Activated naive CD4-positive, alpha-beta T cell treated with anti-CD3 and anti-CD28 coated beads, Interleukin-2, amount 50 U/mL, for 72 hours (primary cell): ENCODE data around the gene PUSL1. TPM values are rescaled to one million over a fixed set of nuclear protein-coding genes. Genes with fewer than 3 reads are reported as not detected.

ENCODE experiments used
- ATAC-seq, 2 donors: fragments of 150-1000 bp; cut with Tn5 transposase; 2 replicates each; pipeline ENCODE4 v1.10.0; 2021; ENCODE audit warnings: mild to moderate bottlenecking in 2 of 2, moderate library complexity in 2 of 2
- DNase-seq, 2 donors: peaks; one replicate each; pipeline ENCODE4 v3.0.0; 2021 to 2022; ENCODE audit warnings: low spot score in 2 of 2
- H3K27ac Mint-ChIP-seq, 2 donors: one replicate each; pipeline ENCODE4 v1.8.0; 2022; ENCODE audit warnings: mild to moderate bottlenecking in 2 of 2, mixed read lengths in 2 of 2
- H3K36me3 Mint-ChIP-seq, 2 donors: one replicate each; pipeline ENCODE4 v1.8.0; 2022; ENCODE audit warnings: mixed read lengths in 2 of 2
- H3K9me3 Mint-ChIP-seq, 2 donors: one replicate each; pipeline ENCODE4 v1.8.0; 2022; ENCODE audit warnings: mixed read lengths in 2 of 2
- total RNA-seq, 2 donors: library from RNA; stranded (reverse); gene quantifications; one replicate each; pipeline ENCODE4 v1.2.3, GENCODE V29; 2022

Gene PUSL1
- total RNA-seq, 2 donors from 2014 or later, result 15.1 to 39.5 TPM

DNA sequence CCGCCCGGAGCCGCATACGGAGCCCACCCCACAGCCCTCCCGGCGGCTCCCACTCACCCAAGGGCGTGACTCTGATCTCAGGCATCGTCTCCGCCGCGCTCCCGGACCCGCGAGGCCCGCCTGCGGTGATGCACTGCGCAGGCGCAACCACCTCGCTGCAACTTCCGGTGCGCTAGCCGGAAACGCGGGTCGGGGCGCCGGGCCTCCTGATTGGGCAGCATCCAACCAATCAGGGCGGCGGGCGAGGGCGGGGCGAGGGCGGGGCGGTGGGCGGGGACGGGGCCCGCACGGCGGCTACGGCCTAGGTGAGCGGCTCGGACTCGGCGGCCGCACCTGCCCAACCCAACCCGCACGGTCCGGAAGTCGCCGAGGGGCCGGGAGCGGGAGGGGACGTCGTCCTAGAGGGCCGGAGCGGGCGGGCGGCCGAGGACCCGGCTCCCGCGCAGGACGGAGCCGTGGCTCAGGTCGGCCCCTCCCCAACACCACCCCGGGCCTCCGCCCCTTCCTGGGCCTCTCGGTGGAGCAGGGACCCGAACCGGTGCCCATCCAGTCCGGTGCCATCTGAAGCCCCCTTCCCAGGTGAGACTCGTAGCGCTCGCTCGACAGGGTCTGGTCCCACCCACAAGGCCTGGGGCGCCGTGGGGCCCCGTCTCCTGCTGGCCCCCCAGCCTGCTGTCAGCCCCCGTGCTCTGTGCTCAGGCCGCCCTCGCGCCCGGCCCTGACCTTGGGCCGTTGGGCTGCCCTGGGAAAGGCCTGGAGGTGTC, 16.3 kb downstream of the PUSL1 start, which contains the start of the genes CPTP and INTS11:
Gene CPTP (plus strand): TSS at position 279 of the 764 bp plus-strand sequence. CDS start 2,109 bp downstream, outside the sequence.
Gene INTS11 (minus strand): TSS at position 137 of the 764 bp plus-strand sequence. CDS start 52 bp downstream, at position 85.
- peak; percentile 95 to 97 for DNase-seq
- peak; percentile 88 to 90 for ATAC-seq
- peak within 1 kb of the TSS; percentile 87 to 96 for H3K27ac Mint-ChIP-seq
- peaks cover 2% of the 10 kb centered on the region in 2 donors for H3K9me3 Mint-ChIP-seq
- H3K36me3 Mint-ChIP-seq, result peaks cover 0 to 7% of the 10 kb centered on the region in 2 donors

- Mint-ChIP-seq H3K9me3 (peaks cover 5 to 6% of the 10 kb centered on the region in 2 donors), H3K36me3 (peaks cover 0 to 7% of the 10 kb centered on the region in 2 donors), H3K27ac (peak overlapping the region; percentile 72 to 87)
- ATAC-seq (no peak), DNase-seq (no peak)
Measured at GRCh38 chr1:1325288-1326074, 17.1 kb downstream of the PUSL1 start.

- H3K27ac Mint-ChIP-seq, result peak overlapping the region; percentile 72 to 87
- H3K9me3 Mint-ChIP-seq, result peaks cover 5 to 6% of the 10 kb centered on the region in 2 donors
- DNase-seq (no peak), ATAC-seq (no peak)
- peaks cover 0 to 7% of the 10 kb centered on the region in 2 donors for H3K36me3 Mint-ChIP-seq
Measured at GRCh38 chr1:1326075-1326605, 17.7 kb downstream of the PUSL1 start.

DNA sequence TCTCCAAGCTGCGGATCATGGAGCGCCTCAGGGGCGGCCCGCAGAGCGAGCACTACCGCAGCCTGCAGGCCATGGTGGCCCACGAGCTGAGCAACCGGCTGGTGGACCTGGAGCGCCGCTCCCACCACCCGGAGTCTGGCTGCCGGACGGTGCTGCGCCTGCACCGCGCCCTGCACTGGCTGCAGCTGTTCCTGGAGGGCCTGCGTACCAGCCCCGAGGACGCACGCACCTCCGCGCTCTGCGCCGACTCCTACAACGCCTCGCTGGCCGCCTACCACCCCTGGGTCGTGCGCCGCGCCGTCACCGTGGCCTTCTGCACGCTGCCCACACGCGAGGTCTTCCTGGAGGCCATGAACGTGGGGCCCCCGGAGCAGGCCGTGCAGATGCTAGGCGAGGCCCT, 18.9 kb downstream of the PUSL1 start:
- Mint-ChIP-seq H3K27ac (no peak overlapping the region), H3K36me3 (peaks cover 0 to 7% of the 10 kb centered on the region in 2 donors), H3K9me3 (peaks cover 5 to 6% of the 10 kb centered on the region in 2 donors)
- ATAC-seq, result no peak
- no peak for DNase-seq

- no peak for ATAC-seq
- H3K9me3 Mint-ChIP-seq, result peaks cover 5 to 6% of the 10 kb centered on the region in 2 donors
Measured at GRCh38 chr1:1328254-1328653, 19.9 kb downstream of the PUSL1 start.

GRCh38 chr1:1329304-1330210, 21.2 kb downstream of the PUSL1 start:
- H3K27ac Mint-ChIP-seq, result peak overlapping the region in 1 of 2 donors; percentile 79
- H3K9me3 Mint-ChIP-seq, result peaks cover 5 to 6% of the 10 kb centered on the region in 2 donors
- ATAC-seq (no peak), DNase-seq (no peak)
- no peaks in the 10 kb centered on the region for H3K36me3 Mint-ChIP-seq

More at GRCh38 chr1:1328254-1328653, 19.9 kb downstream of the PUSL1 start:
- DNase-seq, result no peak
- Mint-ChIP-seq H3K36me3 (peaks cover 0 to 6% of the 10 kb centered on the region in 2 donors), H3K27ac (no peak overlapping the region)

- H3K36me3 Mint-ChIP-seq, result no peaks in the 10 kb centered on the region
- DNase-seq (no peak), ATAC-seq (no peak)
- H3K9me3 Mint-ChIP-seq, result peaks cover 5 to 6% of the 10 kb centered on the region in 2 donors
- H3K27ac Mint-ChIP-seq, result peak overlapping the region in 1 of 2 donors; percentile 60
Measured at GRCh38 chr1:1330366-1331067, 22.1 kb downstream of the PUSL1 start.

GRCh38 chr1:1331068-1331965, 22.9 kb downstream of the PUSL1 start, which contains the start of gene TAS1R3:
Gene TAS1R3 (plus strand): TSS chr1:1331280. CDS start chr1:1331346, 66 bp downstream.
- peak in 1 of 2 donors; percentile 9 for ATAC-seq
- peaks cover 5 to 6% of the 10 kb centered on the region in 2 donors for H3K9me3 Mint-ChIP-seq
- DNase-seq, result no peak
- no peaks in the 10 kb centered on the region for H3K36me3 Mint-ChIP-seq
- peak within 1 kb of the TSS in 1 of 2 donors; percentile 60 for H3K27ac Mint-ChIP-seq

DNA sequence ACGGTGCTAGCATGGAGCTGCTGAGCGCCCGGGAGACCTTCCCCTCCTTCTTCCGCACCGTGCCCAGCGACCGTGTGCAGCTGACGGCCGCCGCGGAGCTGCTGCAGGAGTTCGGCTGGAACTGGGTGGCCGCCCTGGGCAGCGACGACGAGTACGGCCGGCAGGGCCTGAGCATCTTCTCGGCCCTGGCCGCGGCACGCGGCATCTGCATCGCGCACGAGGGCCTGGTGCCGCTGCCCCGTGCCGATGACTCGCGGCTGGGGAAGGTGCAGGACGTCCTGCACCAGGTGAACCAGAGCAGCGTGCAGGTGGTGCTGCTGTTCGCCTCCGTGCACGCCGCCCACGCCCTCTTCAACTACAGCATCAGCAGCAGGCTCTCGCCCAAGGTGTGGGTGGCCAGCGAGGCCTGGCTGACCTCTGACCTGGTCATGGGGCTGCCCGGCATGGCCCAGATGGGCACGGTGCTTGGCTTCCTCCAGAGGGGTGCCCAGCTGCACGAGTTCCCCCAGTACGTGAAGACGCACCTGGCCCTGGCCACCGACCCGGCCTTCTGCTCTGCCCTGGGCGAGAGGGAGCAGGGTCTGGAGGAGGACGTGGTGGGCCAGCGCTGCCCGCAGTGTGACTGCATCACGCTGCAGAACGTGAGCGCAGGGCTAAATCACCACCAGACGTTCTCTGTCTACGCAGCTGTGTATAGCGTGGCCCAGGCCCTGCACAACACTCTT, 23.8 kb downstream of the PUSL1 start:
- H3K9me3 Mint-ChIP-seq, result peaks cover 5 to 6% of the 10 kb centered on the region in 2 donors
- no peak overlapping the region for H3K27ac Mint-ChIP-seq

DNA sequence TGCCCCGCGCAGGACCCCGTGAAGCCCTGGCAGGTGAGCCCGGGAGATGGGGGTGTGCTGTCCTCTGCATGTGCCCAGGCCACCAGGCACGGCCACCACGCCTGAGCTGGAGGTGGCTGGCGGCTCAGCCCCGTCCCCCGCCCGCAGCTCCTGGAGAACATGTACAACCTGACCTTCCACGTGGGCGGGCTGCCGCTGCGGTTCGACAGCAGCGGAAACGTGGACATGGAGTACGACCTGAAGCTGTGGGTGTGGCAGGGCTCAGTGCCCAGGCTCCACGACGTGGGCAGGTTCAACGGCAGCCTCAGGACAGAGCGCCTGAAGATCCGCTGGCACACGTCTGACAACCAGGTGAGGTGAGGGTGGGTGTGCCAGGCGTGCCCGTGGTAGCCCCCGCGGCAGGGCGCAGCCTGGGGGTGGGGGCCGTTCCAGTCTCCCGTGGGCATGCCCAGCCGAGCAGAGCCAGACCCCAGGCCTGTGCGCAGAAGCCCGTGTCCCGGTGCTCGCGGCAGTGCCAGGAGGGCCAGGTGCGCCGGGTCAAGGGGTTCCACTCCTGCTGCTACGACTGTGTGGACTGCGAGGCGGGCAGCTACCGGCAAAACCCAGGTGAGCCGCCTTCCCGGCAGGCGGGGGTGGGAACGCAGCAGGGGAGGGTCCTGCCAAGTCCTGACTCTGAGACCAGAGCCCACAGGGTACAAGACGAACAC, 24.5 kb downstream of the PUSL1 start:
- no peak overlapping the region for H3K27ac Mint-ChIP-seq
- H3K9me3 Mint-ChIP-seq, result peaks cover 5 to 6% of the 10 kb centered on the region in 2 donors
- DNase-seq (no peak), ATAC-seq (peak in 1 of 2 donors; percentile 8)
- no peaks in the 10 kb centered on the region for H3K36me3 Mint-ChIP-seq

More for the DNA sequence above, 23.8 kb downstream of the PUSL1 start:
- DNase-seq, result no peak
- ATAC-seq, result peak in 1 of 2 donors; percentile 5
- H3K36me3 Mint-ChIP-seq, result no peaks in the 10 kb centered on the region

GRCh38 chr1:1333551-1334241, 25.3 kb downstream of the PUSL1 start:
- Mint-ChIP-seq H3K36me3 (no peaks in the 10 kb centered on the region), H3K27ac (no peak overlapping the region)

DNA sequence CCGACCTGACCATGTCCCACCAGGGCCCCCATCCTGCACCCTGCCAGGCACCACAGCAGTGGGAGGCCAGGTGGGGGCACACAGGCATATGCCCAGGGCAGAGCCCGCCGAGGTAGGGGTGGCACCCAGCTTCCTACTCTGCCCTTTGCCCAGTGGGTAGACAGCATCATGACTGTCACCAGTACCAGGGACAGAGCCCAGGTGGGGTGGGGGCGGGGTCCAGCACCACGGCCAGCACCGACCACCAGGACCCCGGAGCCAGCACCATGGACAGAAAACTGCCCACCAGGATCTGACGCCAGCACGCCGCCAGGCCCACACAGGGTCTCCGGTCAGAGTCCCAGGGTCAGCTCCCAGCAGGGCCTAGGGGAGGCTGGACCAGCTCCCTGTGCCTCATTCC, 26.4 kb downstream of the PUSL1 start:
- Mint-ChIP-seq H3K36me3 (no peaks in the 10 kb centered on the region), H3K27ac (no peak overlapping the region), H3K9me3 (peaks cover 2 to 3% of the 10 kb centered on the region in 2 donors)
- DNase-seq (no peak), ATAC-seq (no peak)

More at GRCh38 chr1:1333551-1334241, 25.3 kb downstream of the PUSL1 start:
- peaks cover 5 to 6% of the 10 kb centered on the region in 2 donors for H3K9me3 Mint-ChIP-seq
- DNase-seq, result no peak
- ATAC-seq, result no peak

DNA sequence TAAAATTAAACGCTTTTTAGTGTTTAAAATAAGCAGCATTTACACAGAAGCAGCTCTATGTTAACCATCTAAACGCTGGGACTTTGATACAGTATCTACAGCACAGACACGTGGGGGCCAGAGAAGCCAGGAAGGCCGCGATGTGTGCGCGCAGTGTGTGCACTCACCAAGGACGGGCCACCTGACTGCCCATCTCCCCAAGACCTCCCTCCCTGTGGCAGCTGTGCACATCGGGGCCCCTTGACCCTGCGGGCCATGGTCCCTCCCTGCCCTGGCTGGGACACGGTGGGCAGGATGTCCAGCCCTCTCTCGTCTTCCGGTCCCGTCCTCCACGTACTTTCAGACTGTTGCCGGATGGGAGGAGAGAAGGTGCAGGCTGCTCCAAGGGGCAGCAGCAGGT, 26.9 kb downstream of the PUSL1 start:
- no peaks in the 10 kb centered on the region for H3K36me3 Mint-ChIP-seq
- H3K27ac Mint-ChIP-seq, result no peak overlapping the region
- DNase-seq (no peak), ATAC-seq (no peak)
- no peaks in the 10 kb centered on the region for H3K9me3 Mint-ChIP-seq
